Loucy (cell line): Measurements from ENCODE around the gene TBL1X.

Experiments used
- H2AFZ ChIP-seq: fragments of 200-600 bp; sonication (generic); 2 replicates; pipeline ENCODE4 v1.6.0; 2016; ENCODE audit warnings: antibody characterized with exemption, mild to moderate bottlenecking, low read length, moderate library complexity
- H3F3A ChIP-seq: fragments of 200-600 bp; 2 replicates; pipeline ENCODE4 v1.6.0; 2016; ENCODE audit warnings: antibody characterized with exemption, low read depth, mild to moderate bottlenecking
- H3K27me3 ChIP-seq: fragments of 200-600 bp; sonication (generic); 2 replicates; pipeline ENCODE4 v1.6.1; 2014; ENCODE audit warnings: low read length, mild to moderate bottlenecking; ENCODE audit not compliant: insufficient read depth, poor library complexity, severe bottlenecking
- H3K36me3 ChIP-seq: fragments of 200-600 bp; sonication (generic); 2 replicates; pipeline ENCODE4 v1.6.1; 2016; ENCODE audit warnings: low read length; ENCODE audit not compliant: insufficient read depth
- H3K4me1 ChIP-seq: fragments of 200-600 bp; sonication (generic); 2 replicates; pipeline ENCODE4 v1.5.1; 2014; ENCODE audit warnings: low read length, mild to moderate bottlenecking; ENCODE audit not compliant: insufficient read depth, poor library complexity, severe bottlenecking
- H3K4me2 ChIP-seq: fragments of 200-600 bp; sonication (generic); 2 replicates; pipeline ENCODE4 v1.6.0; 2014; ENCODE audit warnings: antibody characterized with exemption, low read length, low read depth, mild to moderate bottlenecking; ENCODE audit not compliant: poor library complexity, severe bottlenecking
- H3K4me3 ChIP-seq: fragments of 200-600 bp; sonication (generic); 2 replicates; pipeline ENCODE4 v1.5.1; 2014; ENCODE audit warnings: low read length, mild to moderate bottlenecking, mixed read lengths; ENCODE audit not compliant: poor library complexity, severe bottlenecking
- H3K79me2 ChIP-seq: fragments of 200-600 bp; sonication (generic); 2 replicates; pipeline ENCODE4 v1.6.1; 2014; ENCODE audit warnings: low read length; ENCODE audit not compliant: insufficient read depth
- H3K9ac ChIP-seq: fragments of 200-600 bp; sonication (generic); 2 replicates; pipeline ENCODE4 v1.6.0; 2014; ENCODE audit warnings: mild to moderate bottlenecking, low read depth, low read length, moderate library complexity; ENCODE audit not compliant: poor library complexity, severe bottlenecking
- H3K9me2 ChIP-seq: fragments of 200-600 bp; sonication (generic); replicated peaks from 2 replicates; pipeline ENCODE4 v1.6.1; 2016; ENCODE audit warnings: low read depth, low read length, mixed read lengths
- H3K9me3 ChIP-seq: fragments of 200-600 bp; sonication (generic); 2 replicates; pipeline ENCODE4 v1.6.1; 2014; ENCODE audit warnings: mild to moderate bottlenecking, antibody characterized with exemption, low read length, low read depth; ENCODE audit not compliant: insufficient read depth
- H4K20me1 ChIP-seq: fragments of 200-600 bp; sonication (generic); 2 replicates; pipeline ENCODE4 v1.6.0; 2014; ENCODE audit warnings: antibody characterized with exemption, low read length, mild to moderate bottlenecking; ENCODE audit not compliant: insufficient read depth, poor library complexity, severe bottlenecking
- EZH2phosphoT487 ChIP-seq: fragments of 200-600 bp; IDR thresholded peaks from 2 replicates; pipeline ENCODE4 v1.6.1; 2018; ENCODE audit warnings: antibody characterized with exemption, mild to moderate bottlenecking, moderate library complexity, borderline replicate concordance
- TF ChIP-seq, protein P1 (sequence below): fragments of 200-600 bp; sonication (generic); conservative IDR thresholded peaks from 2 replicates; pipeline ENCODE4 v1.5.1; 2014; ENCODE audit warnings: mild to moderate bottlenecking, antibody characterized with exemption, low read length

TBL1X gene

DNA sequence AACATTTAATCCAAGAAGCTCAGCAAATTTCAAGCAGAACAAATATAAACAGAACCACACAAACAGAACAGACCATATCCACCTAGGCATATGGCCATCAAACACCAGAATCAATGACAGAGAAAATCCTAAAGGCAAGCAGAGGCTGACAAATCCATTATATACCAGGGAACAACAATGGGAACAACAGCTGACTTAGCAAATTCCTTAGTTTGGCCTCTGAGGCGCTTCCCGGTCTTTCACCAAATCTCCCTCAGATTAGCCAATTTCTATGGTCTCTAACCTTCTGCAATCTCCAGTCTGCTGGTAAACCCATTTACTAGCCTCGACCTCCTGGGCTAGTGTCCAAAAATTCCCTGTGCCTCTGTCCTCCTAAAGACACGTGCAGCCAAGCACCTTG is 241.6 kb downstream of the TBL1X start:
- no peaks in the 10 kb centered on the region for H3K27me3 ChIP-seq
- TF ChIP-seq, protein P1, sequence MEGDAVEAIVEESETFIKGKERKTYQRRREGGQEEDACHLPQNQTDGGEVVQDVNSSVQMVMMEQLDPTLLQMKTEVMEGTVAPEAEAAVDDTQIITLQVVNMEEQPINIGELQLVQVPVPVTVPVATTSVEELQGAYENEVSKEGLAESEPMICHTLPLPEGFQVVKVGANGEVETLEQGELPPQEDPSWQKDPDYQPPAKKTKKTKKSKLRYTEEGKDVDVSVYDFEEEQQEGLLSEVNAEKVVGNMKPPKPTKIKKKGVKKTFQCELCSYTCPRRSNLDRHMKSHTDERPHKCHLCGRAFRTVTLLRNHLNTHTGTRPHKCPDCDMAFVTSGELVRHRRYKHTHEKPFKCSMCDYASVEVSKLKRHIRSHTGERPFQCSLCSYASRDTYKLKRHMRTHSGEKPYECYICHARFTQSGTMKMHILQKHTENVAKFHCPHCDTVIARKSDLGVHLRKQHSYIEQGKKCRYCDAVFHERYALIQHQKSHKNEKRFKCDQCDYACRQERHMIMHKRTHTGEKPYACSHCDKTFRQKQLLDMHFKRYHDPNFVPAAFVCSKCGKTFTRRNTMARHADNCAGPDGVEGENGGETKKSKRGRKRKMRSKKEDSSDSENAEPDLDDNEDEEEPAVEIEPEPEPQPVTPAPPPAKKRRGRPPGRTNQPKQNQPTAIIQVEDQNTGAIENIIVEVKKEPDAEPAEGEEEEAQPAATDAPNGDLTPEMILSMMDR, result no peak
- no peak for TF ChIP-seq EZH2phosphoT487
- H3K9ac ChIP-seq, result no peak overlapping the region
- no peaks in the 10 kb centered on the region for H3K9me2 ChIP-seq
- H3K4me3 ChIP-seq, result no peak overlapping the region
- no peaks in the 10 kb centered on the region for H3K79me2 ChIP-seq
- no peaks in the 10 kb centered on the region for H3K36me3 ChIP-seq
- H3K9me3 ChIP-seq, result no peaks in the 10 kb centered on the region
- no peaks in the 10 kb centered on the region for H3F3A ChIP-seq
- H2AFZ ChIP-seq, result no peak overlapping the region
- H3K4me1 ChIP-seq, result no peaks in the 10 kb centered on the region
- no peak overlapping the region for H3K4me2 ChIP-seq
- no peaks in the 10 kb centered on the region for H4K20me1 ChIP-seq

DNA sequence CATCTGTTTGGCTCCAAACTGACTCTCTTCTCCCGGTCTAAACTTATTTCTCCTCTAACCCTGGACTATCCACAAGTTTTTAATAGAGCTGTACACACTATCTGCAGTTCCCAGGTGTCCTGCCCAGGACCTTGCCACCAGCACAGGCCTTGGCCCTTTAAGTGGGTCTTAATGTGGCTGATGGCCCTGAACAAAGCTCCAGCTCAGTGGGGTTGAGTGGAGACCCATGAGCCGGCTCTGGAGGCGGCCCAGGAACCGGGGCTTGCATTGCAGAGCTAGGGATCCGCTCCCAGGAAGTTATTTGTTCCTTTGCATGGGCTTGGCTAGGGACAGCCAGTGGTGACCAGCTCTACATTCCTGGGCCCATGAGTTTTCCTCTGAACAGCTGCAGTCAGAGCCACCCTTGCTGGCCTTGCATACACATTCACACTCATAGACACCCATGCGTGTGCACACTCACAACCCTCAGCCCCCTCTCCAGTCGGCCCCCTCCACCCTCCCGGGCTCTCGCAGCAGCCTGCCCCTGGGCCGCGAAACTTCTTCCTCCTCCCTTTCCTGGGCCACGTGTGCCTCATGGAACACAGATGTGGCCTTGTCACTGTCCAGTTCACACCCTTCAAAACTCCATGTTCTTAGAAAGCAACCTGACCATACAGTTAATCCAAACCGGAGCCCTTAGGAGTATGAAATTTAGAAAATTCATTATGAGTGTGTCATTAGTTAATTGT is 242.6 kb downstream of the TBL1X start:
- no peak overlapping the region for H3K4me3 ChIP-seq
- no peak overlapping the region for H3K9ac ChIP-seq
- no peaks in the 10 kb centered on the region for H3K9me3 ChIP-seq
- no peaks in the 10 kb centered on the region for H4K20me1 ChIP-seq
- no peaks in the 10 kb centered on the region for H3K27me3 ChIP-seq
- TF ChIP-seq, protein P1, result no peak
- no peak for TF ChIP-seq EZH2phosphoT487
- no peaks in the 10 kb centered on the region for H3K4me1 ChIP-seq
- no peaks in the 10 kb centered on the region; the same call in 1 of the 2 replicates for H3K36me3 ChIP-seq
- no peaks in the 10 kb centered on the region for H3K9me2 ChIP-seq
- H3K4me2 ChIP-seq, result no peak overlapping the region
- no peaks in the 10 kb centered on the region for H3F3A ChIP-seq
- H3K79me2 ChIP-seq, result no peaks in the 10 kb centered on the region
- no peak overlapping the region for H2AFZ ChIP-seq

DNA sequence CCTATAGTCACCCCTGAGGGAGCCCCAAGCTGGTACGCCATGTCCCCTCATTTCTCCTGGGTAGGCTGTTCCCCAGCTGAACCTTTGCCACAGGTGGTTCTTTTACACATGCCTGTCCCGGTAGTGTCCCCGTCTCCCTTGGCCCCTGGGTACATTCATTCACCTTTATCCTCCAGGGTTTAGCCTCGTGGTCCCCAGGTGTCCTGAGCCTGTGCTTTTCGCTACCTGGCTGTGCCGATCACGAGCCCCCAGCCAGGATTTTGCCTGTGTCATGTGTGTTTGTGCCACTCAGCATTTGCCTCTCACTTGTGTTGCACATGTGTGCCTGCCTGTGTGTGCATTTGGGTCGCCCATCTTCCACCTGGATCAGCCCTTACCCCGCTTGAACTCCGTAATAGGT is 243.2 kb downstream of the TBL1X start:
- Histone ChIP-seq H3K4me2 (no peak overlapping the region), H3K36me3 (no peaks in the 10 kb centered on the region; the same call in 1 of the 2 replicates)

More for the DNA sequence above, 243.2 kb downstream of the TBL1X start:
- Histone ChIP-seq H3K9ac (no peak overlapping the region), H3K4me1 (no peaks in the 10 kb centered on the region), H3K4me3 (no peak overlapping the region), H3K27me3 (no peaks in the 10 kb centered on the region), H2AFZ (no peak overlapping the region), H3K9me3 (no peaks in the 10 kb centered on the region), H3F3A (no peaks in the 10 kb centered on the region), H3K79me2 (no peaks in the 10 kb centered on the region), H3K9me2 (no peaks in the 10 kb centered on the region), H4K20me1 (no peaks in the 10 kb centered on the region)
- TF ChIP-seq EZH2phosphoT487, result no peak
- TF ChIP-seq, protein P1, result no peak
